WTC11 (cell line): ENCODE data around the gene ZCCHC13. TPM values are rescaled to one million over a fixed set of nuclear protein-coding genes. Genes with fewer than 3 reads are reported as not detected.

Source experiments
- ATAC-seq: fragments of 200-7000 bp; cut with Tn5 transposase; 2 replicates; pipeline ENCODE4 v1.10.0; 2021; ENCODE audit warnings: mild to moderate bottlenecking, moderate library complexity
- CTCF ChIA-PET: fragments of 300-600 bp; sonication (Branson Sonifier 250); formaldehyde crosslinking; loops from one replicate; lab custom pipeline; 2021; ENCODE audit warnings: antibody characterized with exemption; lab: Charles Lee
- POLR2A ChIA-PET: fragments of 350-600 bp; sonication (Branson Sonifier 250); formaldehyde crosslinking; loops from one replicate; lab custom pipeline; 2021; ENCODE audit warnings: antibody characterized with exemption; lab: Charles Lee
- DNase-seq: peaks from one replicate; pipeline ENCODE4 v3.0.0; 2021; ENCODE audit warnings: low spot score
- H3K27ac Mint-ChIP-seq: 2 replicates; pipeline ENCODE4 v1.8.0; 2021; ENCODE audit warnings: mixed read lengths
- H3K27me3 Mint-ChIP-seq: 2 replicates; pipeline ENCODE4 v1.8.0; 2021; ENCODE audit warnings: low read depth, mild to moderate bottlenecking, moderate library complexity, mixed read lengths
- H3K36me3 Mint-ChIP-seq: 2 replicates; pipeline ENCODE4 v1.8.0; 2021; ENCODE audit warnings: mixed read lengths
- H3K4me1 Mint-ChIP-seq: 2 replicates; pipeline ENCODE4 v1.8.0; 2022; ENCODE audit warnings: mixed read lengths
- H3K4me3 Mint-ChIP-seq: 2 replicates; pipeline ENCODE4 v1.8.0; 2021; ENCODE audit warnings: mild to moderate bottlenecking, moderate library complexity, mixed read lengths
- H3K9me3 Mint-ChIP-seq: 2 replicates; pipeline ENCODE4 v1.8.0; 2021; ENCODE audit warnings: mixed read lengths
- ATF1 ChIP-seq: sonication (generic); formaldehyde crosslinking; IDR thresholded peaks from 2 replicates; pipeline ENCODE4 v1.8.1; 2023; ENCODE audit warnings: mild to moderate bottlenecking, moderate library complexity, missing genetic modification reagents
- CBFB ChIP-seq: sonication (generic); formaldehyde crosslinking; IDR thresholded peaks from 2 replicates; pipeline ENCODE4 v1.8.1; 2022; ENCODE audit warnings: mild to moderate bottlenecking, low read depth, missing genetic modification reagents
- CREM ChIP-seq: sonication (generic); formaldehyde crosslinking; IDR thresholded peaks from 2 replicates; pipeline ENCODE4 v1.8.1; 2022; ENCODE audit warnings: mild to moderate bottlenecking, missing genetic modification reagents, moderate library complexity
- EMX1 ChIP-seq: fragments of 250-450 bp; sonication (Bioruptor Pico); IDR thresholded peaks from 2 replicates; pipeline ENCODE4 v1.8.0; 2021; ENCODE audit warnings: mild to moderate bottlenecking
- ESRRA ChIP-seq: sonication (generic); formaldehyde crosslinking; IDR thresholded peaks from 2 replicates; pipeline ENCODE4 v1.8.1; 2022; ENCODE audit warnings: mild to moderate bottlenecking, missing genetic modification reagents, borderline replicate concordance
- ETV6 ChIP-seq: sonication (generic); formaldehyde crosslinking; IDR thresholded peaks from 2 replicates; pipeline ENCODE4 v1.8.1; 2022; ENCODE audit warnings: mild to moderate bottlenecking, missing genetic modification reagents
- GRHL2 ChIP-seq: fragments of 250-450 bp; sonication (Bioruptor Pico); IDR thresholded peaks from 2 replicates; pipeline ENCODE4 v1.8.0; 2022; ENCODE audit warnings: mild to moderate bottlenecking, moderate library complexity; ENCODE audit not compliant: insufficient replicate concordance, severe bottlenecking
- HMGA2 ChIP-seq: fragments of 250-450 bp; sonication (Bioruptor Pico); IDR thresholded peaks from 2 replicates; pipeline ENCODE4 v1.4.0; 2021; ENCODE audit warnings: mild to moderate bottlenecking, moderate library complexity
- MXD4 ChIP-seq: fragments of 250-450 bp; sonication (Bioruptor Pico); IDR thresholded peaks from 2 replicates; pipeline ENCODE4 v1.8.0; 2021; ENCODE audit warnings: mild to moderate bottlenecking, moderate library complexity, borderline replicate concordance
- NFE2L1 ChIP-seq: sonication (generic); formaldehyde crosslinking; IDR thresholded peaks from 2 replicates; pipeline ENCODE4 v1.8.1; 2023; ENCODE audit warnings: missing genetic modification reagents
- NR2C2 ChIP-seq: sonication (generic); formaldehyde crosslinking; IDR thresholded peaks from 2 replicates; pipeline ENCODE4 v1.8.0; 2022; ENCODE audit warnings: mild to moderate bottlenecking, missing genetic modification reagents
- PRRX2 ChIP-seq: fragments of 250-450 bp; sonication (Bioruptor Pico); IDR thresholded peaks from 2 replicates; pipeline ENCODE4 v1.8.0; 2021; ENCODE audit warnings: mild to moderate bottlenecking
- RORB ChIP-seq: fragments of 250-450 bp; sonication (Bioruptor Pico); IDR thresholded peaks from 2 replicates; pipeline ENCODE4 v1.9.0; 2021; ENCODE audit warnings: mild to moderate bottlenecking
- SMAD3 ChIP-seq: sonication (generic); formaldehyde crosslinking; IDR thresholded peaks from 2 replicates; pipeline ENCODE4 v1.8.0; 2022; ENCODE audit warnings: missing genetic modification reagents, mild to moderate bottlenecking, borderline replicate concordance
- total RNA-seq: library from RNA; stranded (reverse); gene quantifications from 3 replicates; pipeline ENCODE4 v1.2.3, GENCODE V29; 2021
- TF ChIP-seq, protein P1 (sequence below): sonication (generic); formaldehyde crosslinking; IDR thresholded peaks from 2 replicates; pipeline ENCODE4 v1.8.1; 2022; ENCODE audit warnings: mild to moderate bottlenecking, moderate library complexity, missing genetic modification reagents
- TF ChIP-seq, protein P2 (sequence below): fragments of 250-450 bp; sonication (Bioruptor Pico); IDR thresholded peaks from 2 replicates; pipeline ENCODE4 v1.8.0; 2021; ENCODE audit warnings: mild to moderate bottlenecking
- TF ChIP-seq, protein P3 (sequence below): fragments of 250-450 bp; sonication (Bioruptor Pico); IDR thresholded peaks from 2 replicates; pipeline ENCODE4 v1.9.0; 2021; ENCODE audit warnings: mild to moderate bottlenecking
- TF ChIP-seq, protein P4 (sequence below): sonication (generic); formaldehyde crosslinking; IDR thresholded peaks from 2 replicates; pipeline ENCODE4 v1.8.0; 2022; ENCODE audit warnings: mild to moderate bottlenecking, missing genetic modification reagents
- TF ChIP-seq, protein P5 (sequence below): sonication (generic); formaldehyde crosslinking; IDR thresholded peaks from 2 replicates; pipeline ENCODE4 v1.8.0; 2023; ENCODE audit warnings: mild to moderate bottlenecking, missing genetic modification reagents
- TF ChIP-seq, protein P6 (sequence below): sonication (generic); formaldehyde crosslinking; IDR thresholded peaks from 2 replicates; pipeline ENCODE4 v1.8.1; 2022; ENCODE audit warnings: missing genetic modification reagents, borderline replicate concordance
- TF ChIP-seq, protein P7 (sequence below): fragments of 250-450 bp; sonication (Bioruptor Pico); IDR thresholded peaks from 2 replicates; pipeline ENCODE4 v1.9.0; 2021; ENCODE audit warnings: moderate library complexity, mild to moderate bottlenecking, inconsistent platforms, borderline replicate concordance
- TF ChIP-seq, protein P8 (sequence below): sonication (generic); formaldehyde crosslinking; IDR thresholded peaks from 2 replicates; pipeline ENCODE4 v1.8.0; 2022; ENCODE audit warnings: mild to moderate bottlenecking, missing genetic modification reagents

The ZCCHC13 gene
- total RNA-seq, 1 experiment from 2014 or later: not detected

DNA sequence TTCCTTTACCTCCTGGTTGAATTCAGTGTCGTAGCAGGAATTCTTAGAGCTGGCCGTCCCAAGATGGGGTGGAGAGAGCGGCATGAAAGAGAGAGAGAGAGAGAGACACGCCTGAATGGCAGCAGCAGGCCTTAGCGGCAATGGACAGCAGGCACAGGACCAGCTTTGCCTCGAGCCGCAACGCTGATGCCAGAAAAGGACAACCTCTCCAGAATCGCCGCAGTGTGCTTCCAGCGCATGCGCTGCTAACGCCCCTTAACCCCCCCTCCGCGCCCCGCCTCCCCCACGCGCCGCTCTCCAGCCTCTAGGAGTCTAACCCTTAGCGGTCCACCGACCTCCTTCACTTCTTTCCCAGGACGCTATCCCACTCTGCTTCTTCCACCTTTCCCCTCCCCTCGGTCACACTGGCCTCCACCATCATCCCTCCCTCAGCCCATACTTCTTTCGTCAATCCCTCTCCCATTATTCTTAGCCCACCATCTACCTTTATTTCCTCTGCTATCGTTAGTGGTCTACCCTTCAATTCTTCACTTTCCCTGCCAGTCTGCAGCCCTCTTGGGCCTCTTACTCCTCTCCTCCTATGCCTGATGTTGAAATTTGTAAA lies 10.5 kb upstream of the ZCCHC13 start:
- peaks cover 13% of the 10 kb centered on the region for H3K36me3 Mint-ChIP-seq
- H3K27ac Mint-ChIP-seq: peak overlapping the region; percentile 98
- peaks cover 5% of the 10 kb centered on the region for H3K9me3 Mint-ChIP-seq
- peak overlapping the region; percentile 98 for H3K4me3 Mint-ChIP-seq
- ChIA-PET CTCF (interaction anchor here (1.9 to 3.4 kb wide), 2 partner anchors 32 to 51 kb away, joined by 5 to 30 read pairs; no protein-coding TSS in a partner anchor), POLR2A (interaction anchor here (0.6 to 2.0 kb wide), 2 partner anchors 34 to 887 kb away, joined by 5 to 9 read pairs; no protein-coding TSS in a partner anchor)
- H3K27me3 Mint-ChIP-seq: no peaks in the 10 kb centered on the region
- ATAC-seq (peak; percentile 44), DNase-seq (peak; percentile 47)
- TF ChIP-seq GRHL2 (CRISPR knock-in tag): no peak
- 0 out of 2 replicates have a peak, but pooled peaks have one; percentile 20 for TF ChIP-seq ETV6 (CRISPR knock-in tag)
- TF ChIP-seq RORB (CRISPR knock-in tag): no peak
- TF ChIP-seq HMGA2 (CRISPR knock-in tag): no peak
- 0 out of 2 replicates have a peak, but pooled peaks have one; percentile 30 for TF ChIP-seq NFE2L1 (CRISPR knock-in tag)
- TF ChIP-seq, protein P1, sequence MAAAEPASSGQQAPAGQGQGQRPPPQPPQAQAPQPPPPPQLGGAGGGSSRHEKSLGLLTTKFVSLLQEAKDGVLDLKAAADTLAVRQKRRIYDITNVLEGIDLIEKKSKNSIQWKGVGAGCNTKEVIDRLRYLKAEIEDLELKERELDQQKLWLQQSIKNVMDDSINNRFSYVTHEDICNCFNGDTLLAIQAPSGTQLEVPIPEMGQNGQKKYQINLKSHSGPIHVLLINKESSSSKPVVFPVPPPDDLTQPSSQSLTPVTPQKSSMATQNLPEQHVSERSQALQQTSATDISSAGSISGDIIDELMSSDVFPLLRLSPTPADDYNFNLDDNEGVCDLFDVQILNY: no peak
- no peak for TF ChIP-seq MXD4 (CRISPR knock-in tag)
- TF ChIP-seq ESRRA: no peak
- TF ChIP-seq, protein P2, sequence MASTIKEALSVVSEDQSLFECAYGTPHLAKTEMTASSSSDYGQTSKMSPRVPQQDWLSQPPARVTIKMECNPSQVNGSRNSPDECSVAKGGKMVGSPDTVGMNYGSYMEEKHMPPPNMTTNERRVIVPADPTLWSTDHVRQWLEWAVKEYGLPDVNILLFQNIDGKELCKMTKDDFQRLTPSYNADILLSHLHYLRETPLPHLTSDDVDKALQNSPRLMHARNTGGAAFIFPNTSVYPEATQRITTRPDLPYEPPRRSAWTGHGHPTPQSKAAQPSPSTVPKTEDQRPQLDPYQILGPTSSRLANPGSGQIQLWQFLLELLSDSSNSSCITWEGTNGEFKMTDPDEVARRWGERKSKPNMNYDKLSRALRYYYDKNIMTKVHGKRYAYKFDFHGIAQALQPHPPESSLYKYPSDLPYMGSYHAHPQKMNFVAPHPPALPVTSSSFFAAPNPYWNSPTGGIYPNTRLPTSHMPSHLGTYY: no peak
- no peak for TF ChIP-seq NR2C2 (CRISPR knock-in tag)
- no peak for TF ChIP-seq PRRX2 (CRISPR knock-in tag)
- TF ChIP-seq EMX1: no peak
- TF ChIP-seq SMAD3 (CRISPR knock-in tag): no peak
- no peak for TF ChIP-seq CBFB (CRISPR knock-in tag)
- peaks cover 13% of the 10 kb centered on the region for H3K4me1 Mint-ChIP-seq

DNA sequence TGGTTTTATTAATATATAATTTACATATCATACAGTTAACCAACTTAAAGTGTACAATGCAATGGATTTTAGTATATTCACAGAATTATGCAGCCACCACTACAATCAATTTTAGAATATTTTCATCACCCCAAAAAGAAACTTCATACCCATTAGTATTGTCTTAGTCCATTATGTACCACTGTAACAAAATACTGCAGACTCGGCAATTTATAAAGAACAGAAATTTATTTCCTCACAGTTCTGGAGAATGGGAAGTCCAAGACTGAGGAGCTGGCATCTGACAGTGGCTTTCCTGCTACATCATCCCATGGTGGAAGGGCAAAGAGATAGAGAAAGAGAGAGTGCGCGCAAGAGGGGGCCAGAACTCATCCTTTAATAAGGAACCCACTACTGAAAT lies 8.9 kb upstream of the ZCCHC13 start:
- Mint-ChIP-seq H3K4me1 (peaks cover 14% of the 10 kb centered on the region), H3K27ac (no peak overlapping the region), H3K9me3 (peaks cover 5% of the 10 kb centered on the region), H3K4me3 (no peak overlapping the region), H3K36me3 (peaks cover 9% of the 10 kb centered on the region), H3K27me3 (no peaks in the 10 kb centered on the region)
- ChIA-PET CTCF (no interaction called here), POLR2A (no interaction called here)
- no peak for ATAC-seq
- DNase-seq: no peak
- TF ChIP-seq ATF1 (CRISPR knock-in tag) (no peak), MXD4 (CRISPR knock-in tag) (no peak), CREM (no peak)
- TF ChIP-seq, protein P3, sequence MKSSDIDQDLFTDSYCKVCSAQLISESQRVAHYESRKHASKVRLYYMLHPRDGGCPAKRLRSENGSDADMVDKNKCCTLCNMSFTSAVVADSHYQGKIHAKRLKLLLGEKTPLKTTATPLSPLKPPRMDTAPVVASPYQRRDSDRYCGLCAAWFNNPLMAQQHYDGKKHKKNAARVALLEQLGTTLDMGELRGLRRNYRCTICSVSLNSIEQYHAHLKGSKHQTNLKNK (CRISPR knock-in tag): no peak
- TF ChIP-seq, protein P4, sequence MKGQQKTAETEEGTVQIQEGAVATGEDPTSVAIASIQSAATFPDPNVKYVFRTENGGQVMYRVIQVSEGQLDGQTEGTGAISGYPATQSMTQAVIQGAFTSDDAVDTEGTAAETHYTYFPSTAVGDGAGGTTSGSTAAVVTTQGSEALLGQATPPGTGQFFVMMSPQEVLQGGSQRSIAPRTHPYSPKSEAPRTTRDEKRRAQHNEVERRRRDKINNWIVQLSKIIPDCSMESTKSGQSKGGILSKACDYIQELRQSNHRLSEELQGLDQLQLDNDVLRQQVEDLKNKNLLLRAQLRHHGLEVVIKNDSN: no peak
- TF ChIP-seq, protein P5, sequence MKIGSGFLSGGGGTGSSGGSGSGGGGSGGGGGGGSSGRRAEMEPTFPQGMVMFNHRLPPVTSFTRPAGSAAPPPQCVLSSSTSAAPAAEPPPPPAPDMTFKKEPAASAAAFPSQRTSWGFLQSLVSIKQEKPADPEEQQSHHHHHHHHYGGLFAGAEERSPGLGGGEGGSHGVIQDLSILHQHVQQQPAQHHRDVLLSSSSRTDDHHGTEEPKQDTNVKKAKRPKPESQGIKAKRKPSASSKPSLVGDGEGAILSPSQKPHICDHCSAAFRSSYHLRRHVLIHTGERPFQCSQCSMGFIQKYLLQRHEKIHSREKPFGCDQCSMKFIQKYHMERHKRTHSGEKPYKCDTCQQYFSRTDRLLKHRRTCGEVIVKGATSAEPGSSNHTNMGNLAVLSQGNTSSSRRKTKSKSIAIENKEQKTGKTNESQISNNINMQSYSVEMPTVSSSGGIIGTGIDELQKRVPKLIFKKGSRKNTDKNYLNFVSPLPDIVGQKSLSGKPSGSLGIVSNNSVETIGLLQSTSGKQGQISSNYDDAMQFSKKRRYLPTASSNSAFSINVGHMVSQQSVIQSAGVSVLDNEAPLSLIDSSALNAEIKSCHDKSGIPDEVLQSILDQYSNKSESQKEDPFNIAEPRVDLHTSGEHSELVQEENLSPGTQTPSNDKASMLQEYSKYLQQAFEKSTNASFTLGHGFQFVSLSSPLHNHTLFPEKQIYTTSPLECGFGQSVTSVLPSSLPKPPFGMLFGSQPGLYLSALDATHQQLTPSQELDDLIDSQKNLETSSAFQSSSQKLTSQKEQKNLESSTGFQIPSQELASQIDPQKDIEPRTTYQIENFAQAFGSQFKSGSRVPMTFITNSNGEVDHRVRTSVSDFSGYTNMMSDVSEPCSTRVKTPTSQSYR (CRISPR knock-in tag): no peak
- TF ChIP-seq, protein P6, sequence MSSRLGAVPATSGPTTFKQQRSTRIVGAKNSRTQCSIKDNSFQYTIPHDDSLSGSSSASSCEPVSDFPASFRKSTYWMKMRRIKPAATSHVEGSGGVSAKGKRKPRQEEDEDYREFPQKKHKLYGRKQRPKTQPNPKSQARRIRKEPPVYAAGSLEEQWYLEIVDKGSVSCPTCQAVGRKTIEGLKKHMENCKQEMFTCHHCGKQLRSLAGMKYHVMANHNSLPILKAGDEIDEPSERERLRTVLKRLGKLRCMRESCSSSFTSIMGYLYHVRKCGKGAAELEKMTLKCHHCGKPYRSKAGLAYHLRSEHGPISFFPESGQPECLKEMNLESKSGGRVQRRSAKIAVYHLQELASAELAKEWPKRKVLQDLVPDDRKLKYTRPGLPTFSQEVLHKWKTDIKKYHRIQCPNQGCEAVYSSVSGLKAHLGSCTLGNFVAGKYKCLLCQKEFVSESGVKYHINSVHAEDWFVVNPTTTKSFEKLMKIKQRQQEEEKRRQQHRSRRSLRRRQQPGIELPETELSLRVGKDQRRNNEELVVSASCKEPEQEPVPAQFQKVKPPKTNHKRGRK (CRISPR knock-in tag): no peak
- TF ChIP-seq, protein P7, sequence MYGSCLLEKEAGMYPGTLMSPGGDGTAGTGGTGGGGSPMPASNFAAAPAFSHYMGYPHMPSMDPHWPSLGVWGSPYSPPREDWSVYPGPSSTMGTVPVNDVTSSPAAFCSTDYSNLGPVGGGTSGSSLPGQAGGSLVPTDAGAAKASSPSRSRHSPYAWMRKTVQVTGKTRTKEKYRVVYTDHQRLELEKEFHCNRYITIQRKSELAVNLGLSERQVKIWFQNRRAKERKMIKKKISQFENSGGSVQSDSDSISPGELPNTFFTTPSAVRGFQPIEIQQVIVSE (CRISPR knock-in tag): no peak
- TF ChIP-seq, protein P2: no peak
- TF ChIP-seq, protein P8, sequence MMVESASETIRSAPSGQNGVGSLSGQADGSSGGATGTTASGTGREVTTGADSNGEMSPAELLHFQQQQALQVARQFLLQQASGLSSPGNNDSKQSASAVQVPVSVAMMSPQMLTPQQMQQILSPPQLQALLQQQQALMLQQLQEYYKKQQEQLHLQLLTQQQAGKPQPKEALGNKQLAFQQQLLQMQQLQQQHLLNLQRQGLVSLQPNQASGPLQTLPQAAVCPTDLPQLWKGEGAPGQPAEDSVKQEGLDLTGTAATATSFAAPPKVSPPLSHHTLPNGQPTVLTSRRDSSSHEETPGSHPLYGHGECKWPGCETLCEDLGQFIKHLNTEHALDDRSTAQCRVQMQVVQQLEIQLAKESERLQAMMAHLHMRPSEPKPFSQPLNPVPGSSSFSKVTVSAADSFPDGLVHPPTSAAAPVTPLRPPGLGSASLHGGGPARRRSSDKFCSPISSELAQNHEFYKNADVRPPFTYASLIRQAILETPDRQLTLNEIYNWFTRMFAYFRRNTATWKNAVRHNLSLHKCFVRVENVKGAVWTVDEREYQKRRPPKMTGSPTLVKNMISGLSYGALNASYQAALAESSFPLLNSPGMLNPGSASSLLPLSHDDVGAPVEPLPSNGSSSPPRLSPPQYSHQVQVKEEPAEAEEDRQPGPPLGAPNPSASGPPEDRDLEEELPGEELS: no peak
